NCI-H2107 treated with DMSO at 0.1 percent for 48 hours (cell line): ENCODE measurements around the gene MYO7B.

Experiments
- DNase-seq: peaks from one replicate; lab custom pipeline; 2025; ENCODE audit not compliant: unreplicated experiment; lab: John Stamatoyannopoulos, UW

Gene MYO7B

DNA sequence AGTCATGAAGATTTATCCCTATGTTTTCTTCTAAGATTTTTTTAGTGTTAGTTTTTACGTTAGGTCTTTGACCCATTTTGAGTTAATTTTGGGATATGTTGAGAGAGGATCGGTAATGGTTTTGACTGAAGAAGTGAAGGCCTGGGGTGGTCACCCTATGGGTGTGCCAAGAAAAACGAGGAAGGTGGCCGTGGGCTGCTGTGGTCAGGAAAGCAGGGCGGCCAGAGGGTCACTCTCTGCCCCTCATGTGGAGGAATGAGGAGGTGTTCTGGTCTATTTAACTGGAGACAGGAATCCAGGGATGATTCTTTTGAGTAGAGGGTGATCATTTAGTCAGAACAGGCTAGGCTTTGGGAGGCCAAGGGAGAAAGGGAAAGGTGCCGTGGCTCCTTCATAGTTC, 50.7 kb downstream of the MYO7B start:
- no peak for DNase-seq

DNA sequence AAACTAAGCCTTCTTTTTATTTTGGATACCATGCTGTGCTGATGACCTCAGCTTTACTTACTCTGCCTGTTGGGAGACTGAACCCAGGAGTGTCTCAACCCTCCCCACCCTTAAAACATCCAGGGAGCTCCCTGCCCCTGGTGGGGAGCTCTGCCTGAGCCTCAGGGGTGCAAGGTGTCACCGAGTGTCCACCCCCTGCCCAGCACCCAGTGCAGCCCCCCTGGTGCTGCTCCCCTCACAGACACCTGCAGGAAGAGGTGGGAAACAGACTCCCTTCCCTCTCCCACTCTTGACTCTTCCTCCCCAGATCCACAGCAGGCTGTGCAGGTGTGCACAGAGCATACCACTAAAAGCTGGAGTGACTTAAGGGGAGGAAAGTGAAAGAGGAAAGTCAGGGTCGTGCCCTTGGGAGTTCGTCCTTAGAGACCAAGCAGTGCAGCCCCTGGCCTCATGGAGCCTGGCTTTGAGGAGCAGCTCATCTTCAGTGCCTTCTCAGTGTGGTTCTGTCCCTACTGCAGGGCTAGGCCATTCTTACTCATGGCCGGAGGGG, 51.3 kb downstream of the MYO7B start:
- DNase-seq, result no peak

DNA sequence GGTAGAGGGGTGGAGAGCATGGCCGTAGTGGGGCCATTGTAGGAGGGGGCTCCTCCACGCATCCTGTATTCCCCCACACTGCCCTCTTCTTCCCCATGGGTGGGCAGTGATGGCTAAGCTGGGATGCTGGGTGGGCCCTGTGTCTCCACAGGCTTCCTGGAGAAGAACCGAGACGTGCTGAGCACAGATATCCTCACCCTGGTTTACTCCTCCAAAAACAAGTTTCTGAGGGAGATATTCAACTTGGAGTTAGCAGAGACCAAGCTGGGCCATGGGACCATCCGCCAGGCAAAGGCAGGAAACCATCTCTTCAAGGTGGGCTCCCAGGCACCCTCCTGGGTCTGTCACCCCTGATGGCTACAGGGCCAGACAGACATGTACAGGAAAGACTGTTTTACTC, 52.8 kb downstream of the MYO7B start:
- DNase-seq, result no peak

DNA sequence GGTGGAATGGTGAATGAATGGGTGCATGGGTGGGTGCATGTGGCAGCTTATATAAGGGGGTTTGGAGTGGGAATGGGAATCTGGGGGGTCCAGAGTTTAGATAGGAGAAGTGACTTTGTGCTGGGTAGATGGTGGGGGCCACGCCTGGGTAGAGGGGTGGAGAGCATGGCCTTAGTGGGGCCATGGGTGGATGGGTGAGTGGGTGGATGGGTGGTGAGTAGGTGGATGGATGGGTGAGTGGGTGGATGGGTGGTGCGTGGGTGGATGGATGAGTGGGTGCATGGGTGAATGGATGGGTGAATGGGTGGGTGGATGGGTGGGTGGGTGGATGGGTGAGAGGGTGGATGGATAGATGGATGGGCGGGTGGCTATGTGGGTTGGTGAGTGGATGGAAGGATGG, 53.9 kb downstream of the MYO7B start:
- DNase-seq, result no peak

DNA sequence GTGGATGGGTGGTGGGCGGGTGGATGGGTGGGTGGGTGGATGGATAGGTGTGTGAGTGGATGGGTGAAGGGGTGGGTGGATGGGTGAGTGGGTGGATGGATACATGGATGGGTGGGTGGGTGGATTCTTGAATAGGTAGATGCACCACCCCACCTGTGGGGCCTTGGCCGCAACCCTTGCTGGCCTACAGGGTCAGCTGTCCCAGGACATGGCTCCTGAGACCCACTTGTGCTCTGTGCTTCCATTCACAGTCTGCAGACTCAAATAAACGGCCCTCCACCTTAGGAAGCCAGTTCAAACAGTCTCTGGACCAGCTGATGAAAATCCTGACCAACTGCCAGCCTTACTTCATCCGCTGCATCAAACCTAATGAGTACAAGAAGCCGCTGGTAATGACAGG, 54.4 kb downstream of the MYO7B start:
- DNase-seq, result no peak

DNA sequence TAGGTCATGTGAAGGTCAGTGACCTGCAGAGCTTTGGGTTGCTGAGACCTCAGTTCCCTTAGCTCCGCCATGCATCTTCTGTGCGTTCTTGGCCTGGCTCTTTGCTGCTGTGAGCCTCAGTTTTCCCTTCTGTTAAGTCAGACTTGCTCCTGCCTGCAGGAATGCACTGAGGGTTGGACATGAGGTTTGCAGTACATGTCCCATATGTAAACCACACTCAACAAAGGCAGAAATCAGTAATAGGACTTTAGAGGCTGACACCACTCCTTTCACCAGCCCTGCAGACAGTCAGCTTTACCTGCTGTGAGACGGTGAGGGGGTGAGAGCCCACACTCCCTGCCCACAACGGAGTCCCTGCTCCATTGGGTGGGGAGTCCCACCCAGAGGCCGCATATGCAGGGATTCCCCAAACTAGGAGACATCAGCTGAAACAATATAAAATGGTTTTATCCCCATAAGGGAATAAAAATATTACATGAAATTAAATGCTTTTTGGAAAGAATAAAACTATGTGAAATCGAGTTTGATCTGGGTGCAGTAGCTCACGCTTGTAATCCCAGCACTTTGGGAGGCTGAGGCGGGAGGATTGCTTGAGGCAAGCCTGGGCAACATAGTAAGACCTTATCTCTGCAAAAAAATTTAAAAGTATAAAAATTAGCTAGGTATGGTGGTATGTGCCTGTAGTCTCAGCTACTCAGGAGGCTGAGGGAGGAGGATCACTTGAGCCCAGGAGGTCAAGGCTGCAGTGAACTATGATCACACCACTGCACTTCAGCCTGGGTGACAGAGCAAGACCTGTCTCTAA, 55.1 kb downstream of the MYO7B start:
- DNase-seq, result no peak

DNA sequence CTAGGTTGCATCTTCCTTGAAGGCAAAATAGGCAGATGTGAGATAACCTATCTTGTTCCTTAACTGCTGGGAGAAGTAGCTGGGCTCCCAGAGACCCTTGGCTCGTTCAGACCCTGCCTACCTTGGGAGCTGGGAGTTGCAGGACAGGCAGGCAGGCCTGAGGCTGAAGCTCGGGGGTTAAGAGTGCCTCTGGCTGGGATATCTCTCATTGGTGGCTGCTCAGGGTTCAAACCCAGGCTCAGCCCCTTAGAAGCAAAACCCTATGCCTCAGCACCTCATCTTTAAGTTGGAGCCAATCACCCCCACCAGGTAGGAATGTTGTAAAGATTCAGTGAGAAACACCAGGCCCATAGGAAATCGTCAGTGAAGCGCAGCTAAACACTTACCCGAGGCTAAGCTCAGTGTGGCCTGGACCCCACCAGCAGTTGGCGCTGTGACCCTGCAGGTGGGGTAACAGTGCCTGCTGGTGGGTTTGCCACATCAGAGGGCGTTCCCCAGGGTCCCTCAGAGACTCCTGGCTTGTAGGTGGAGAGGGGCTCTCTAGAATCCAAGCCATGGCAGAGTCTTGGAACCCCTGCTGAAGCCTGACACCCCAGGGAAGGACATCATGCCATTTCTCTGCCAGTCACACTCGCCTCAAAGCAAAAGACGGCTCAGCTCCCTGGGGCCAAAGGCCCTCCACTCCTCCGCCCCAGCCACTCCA, 55.9 kb downstream of the MYO7B start:
- peak; percentile 2 for DNase-seq

DNA sequence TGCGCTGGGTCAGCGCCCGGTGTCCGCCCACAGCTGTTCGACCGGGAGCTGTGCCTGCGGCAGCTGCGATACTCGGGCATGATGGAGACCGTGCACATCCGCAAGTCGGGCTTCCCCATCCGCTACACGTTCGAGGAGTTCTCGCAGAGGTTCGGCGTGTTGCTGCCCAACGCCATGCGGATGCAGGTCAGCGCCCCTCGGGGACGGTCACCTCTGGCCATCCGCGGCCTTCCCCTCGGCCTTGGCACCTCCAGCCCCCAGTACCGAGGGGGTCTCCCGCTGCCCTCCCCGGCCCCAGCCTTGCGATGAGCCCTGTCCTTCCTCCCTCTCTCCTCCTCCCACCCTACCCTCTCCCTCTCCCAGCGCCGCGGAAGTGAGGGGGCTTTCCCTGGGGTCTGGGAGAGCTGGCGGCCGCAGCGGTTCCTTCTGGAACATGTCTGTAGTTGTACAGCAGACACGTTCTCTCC, 57.3 kb downstream of the MYO7B start:
- no peak for DNase-seq

DNA sequence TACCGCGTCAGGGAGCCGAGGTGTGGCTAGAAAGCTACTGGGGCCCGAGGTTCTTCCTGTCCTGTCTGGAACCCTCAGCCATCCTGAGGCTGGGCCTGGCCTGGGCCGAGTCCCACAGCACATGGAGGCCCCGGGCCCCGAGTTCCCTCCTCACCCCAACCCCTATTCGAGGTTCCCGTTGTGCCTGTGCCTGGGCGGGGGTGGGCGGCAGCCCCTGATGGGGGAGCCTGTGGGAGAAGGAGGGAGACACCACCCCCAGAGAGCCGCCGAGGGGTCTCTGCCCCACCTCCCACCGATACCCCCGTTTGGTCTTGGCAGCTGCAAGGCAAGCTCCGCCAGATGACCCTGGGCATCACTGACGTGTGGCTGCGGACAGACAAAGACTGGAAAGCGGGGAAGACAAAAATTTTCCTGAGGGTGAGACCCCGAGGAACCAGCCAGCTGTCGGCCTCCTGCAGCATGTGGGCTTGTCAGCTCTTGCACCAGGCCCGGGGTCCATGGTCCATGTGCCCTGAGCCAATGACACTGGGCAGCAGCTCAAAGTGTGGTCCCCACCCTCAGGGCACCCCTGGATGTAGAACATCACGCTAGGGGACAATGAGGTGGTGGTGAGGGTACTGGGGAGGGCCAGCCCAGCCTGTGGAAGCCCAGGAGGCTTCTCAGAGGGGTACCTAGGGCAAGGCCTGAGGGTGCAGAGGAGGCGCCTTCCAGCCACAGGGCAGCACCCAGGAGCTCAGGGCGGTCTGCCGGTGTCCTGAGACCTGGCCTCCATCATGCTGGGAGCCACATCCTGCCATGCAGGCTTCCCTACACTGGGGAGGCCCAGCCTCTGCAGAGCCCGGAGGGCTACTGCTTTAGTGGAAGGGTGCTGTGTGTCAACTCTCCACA, 58.0 kb downstream of the MYO7B start:
- no peak for DNase-seq

DNA sequence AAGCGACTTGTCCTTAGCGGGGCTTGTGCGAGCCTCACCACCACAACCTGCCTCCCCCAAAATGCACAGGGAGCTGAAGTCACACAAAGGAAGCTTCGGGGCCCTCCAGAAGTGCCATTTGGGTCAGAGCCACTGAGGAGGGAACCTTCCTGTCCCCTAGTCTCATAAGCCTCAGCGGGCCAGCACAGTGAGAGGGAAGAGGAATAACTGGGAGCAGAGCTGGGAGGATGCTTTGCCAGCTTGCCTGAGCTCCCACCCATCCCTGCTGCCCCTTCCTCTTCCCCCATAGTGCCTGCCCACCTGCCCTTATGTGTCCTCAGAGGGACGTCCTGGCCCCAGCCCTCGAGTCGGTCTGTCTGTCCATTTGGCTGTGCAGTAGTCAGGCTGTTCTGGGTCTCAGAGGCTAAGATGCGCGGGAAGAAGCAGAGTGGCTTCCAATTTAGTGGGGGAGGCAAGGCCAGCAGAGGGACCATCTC, 58.7 kb downstream of the MYO7B start:
- DNase-seq, result no peak

DNA sequence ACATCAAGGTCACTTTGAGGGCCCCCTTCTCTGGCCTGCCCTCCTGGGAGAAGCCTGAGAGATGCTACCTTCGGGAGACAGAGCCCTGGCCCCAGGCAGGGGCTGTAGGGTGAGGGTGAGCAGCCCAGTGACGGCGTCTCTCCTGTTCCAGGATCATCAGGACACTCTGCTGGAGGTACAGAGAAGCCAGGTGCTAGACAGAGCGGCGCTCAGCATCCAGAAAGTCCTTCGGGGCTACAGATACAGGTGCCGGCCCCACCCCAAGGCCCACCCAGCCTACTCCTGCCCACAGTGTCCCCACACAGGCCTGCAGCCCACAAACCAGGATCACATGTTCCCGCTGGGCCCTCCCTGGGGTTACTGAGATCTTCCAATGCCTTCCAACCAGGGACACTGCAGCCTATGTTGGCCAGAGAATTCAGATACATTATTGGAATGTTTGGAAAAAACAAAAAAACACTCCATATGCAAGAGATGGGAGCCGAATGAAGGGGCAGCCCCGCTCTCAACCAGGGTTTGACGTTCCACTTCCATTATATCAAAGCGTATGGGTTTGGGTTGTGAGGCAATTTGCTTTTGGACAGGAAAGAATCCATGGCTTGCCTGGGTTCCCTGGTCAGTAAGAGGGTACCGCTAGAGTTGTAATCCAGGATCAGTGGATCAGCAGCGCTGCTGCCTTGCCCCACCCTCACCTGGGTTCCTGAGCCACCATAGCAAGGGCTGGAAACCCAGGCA, 61.0 kb downstream of the MYO7B start:
- no peak for DNase-seq

DNA sequence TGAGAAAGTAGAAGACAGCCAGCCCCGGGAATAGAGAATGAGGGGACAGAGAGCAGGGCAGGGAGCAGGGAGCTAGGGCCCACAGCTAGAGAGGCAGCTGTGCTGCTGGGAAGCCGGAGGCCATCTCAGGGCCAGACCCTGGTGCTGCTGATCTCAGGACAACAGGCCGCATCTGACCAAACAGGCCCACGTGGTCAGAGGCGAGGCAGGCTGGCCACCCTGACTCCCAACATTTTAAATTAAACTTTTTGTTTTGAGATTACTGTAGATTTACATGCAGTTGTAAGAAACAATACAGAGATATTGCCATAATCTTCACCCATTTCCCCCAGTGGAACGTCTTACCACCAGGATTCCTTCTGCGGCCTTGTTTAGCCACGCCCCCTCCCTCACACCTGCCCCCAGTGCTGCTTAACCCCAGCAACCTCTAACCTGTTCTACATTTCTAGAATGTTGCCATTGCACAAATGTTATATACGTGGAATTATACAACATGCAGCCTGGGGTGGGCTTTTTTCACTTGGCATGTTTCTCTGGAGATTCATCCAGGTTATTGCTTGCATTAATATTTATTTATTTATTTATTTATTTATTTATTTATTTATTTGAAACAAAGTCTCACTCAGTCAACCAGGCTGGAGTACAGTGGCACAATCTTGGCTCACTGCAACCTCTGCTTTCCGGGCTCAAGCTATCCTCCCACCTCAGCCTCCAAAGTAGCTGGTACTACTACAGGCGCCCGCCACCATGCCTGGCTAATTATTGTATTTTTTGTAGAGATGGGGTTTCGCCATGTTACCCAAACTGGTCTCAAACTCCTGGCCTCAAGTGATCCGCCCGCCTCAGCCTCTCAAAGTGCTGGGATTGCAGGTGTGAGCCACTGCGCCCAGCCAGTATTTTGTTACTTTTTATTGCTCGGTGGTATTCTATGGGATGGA, 61.8 kb downstream of the MYO7B start:
- no peak for DNase-seq

DNA sequence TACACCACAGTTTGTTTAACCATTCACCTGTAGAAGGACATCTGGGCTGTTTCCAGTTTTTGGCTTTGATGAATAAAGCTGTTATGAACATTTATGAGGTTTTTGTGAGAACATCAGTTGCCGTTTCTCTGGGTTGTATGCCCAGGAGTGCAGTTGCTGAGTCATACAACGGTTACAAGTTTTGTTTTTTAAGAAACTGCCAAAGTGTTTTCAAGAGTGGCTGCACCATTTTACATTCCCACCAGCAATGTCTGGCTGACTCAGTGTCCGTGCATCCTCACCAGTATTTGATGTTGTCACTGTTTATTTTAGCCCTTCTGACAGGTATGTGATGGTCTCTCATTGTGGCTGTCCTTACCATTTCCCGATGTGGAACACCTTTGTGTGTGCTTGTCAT, 62.5 kb downstream of the MYO7B start:
- DNase-seq, result no peak

DNA sequence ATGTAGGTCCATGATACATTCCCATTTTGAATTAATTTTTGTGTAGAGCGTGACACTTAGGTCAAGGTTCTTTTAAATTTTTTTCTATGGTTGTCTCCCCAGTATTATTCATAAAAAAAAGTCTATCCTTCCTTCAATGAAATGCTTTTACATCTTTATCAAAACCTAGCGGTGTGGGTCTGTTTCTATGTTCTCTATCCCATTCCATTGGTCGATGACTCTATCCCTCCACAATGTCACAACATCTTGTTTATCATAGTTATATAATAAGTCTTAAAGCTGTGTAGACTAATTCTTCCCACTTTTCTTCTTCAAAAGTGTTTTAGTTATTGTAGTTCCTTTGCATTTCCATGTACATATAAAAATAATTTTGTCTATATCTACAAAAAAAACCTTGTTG, 63.2 kb downstream of the MYO7B start:
- DNase-seq, result no peak

DNA sequence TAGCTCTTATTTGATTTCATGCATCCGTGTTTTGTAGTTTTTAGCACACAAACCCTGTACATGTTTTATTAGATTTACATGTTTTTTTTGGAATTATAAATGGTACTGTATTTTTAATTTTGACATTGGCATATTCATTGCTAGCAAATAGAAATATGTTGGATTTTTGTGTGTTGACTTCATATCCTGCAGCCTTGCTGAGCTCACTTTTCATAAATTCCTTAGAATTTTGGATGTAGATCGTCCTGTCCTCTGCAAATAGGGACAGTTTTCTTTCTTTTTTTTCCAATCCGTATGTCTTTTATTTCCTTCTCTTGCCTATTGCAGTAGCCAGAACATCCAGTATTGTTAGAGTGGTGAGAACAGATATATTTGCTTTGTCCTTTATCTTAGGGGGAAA, 63.7 kb downstream of the MYO7B start:
- DNase-seq, result no peak

DNA sequence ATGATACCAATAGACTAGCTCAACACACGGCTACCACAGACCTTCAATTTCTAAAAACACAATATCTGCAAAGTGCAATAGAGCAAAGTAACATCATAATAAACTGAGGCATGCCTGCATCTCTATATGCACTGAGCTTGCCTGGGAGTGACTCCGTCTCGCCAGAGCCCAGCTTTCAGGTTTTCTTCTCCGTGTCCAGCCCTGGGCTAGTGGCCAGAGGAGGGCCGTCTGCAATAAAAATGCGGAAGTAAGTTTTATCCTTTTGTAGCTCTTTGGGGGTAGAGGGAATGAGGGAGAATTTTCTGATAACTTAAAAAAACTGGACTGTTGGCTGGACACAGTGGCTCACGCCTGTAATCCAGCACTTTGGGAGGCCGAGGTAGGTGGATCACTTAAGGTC, 69.5 kb downstream of the MYO7B start:
- no peak for DNase-seq

DNA sequence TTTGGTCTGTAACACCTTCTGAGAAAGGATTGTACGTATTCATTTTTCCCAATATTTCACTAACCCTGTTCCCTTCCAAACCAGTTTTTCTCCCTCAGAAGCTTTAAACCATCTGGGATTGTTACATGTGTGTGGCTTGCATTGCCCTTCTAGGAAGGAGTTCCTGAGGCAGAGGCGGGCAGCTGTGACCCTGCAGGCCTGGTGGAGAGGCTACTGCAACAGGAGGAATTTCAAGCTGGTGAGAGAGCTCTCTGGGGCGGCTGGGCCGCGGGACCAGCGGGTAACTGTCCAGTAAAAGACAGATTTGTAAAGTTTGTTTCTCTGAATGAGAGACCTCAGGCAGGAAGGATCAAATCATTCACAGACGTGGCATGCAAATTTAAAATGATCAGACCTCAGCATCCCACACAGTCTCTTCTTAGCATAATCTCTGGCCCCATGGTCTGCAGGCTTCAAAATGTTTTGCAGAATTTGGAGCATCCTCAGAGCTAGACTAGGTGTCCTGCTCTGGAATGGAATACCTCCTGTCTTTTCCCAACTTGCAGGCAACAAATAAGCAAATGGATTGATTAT, 70.3 kb downstream of the MYO7B start:
- DNase-seq, result no peak

DNA sequence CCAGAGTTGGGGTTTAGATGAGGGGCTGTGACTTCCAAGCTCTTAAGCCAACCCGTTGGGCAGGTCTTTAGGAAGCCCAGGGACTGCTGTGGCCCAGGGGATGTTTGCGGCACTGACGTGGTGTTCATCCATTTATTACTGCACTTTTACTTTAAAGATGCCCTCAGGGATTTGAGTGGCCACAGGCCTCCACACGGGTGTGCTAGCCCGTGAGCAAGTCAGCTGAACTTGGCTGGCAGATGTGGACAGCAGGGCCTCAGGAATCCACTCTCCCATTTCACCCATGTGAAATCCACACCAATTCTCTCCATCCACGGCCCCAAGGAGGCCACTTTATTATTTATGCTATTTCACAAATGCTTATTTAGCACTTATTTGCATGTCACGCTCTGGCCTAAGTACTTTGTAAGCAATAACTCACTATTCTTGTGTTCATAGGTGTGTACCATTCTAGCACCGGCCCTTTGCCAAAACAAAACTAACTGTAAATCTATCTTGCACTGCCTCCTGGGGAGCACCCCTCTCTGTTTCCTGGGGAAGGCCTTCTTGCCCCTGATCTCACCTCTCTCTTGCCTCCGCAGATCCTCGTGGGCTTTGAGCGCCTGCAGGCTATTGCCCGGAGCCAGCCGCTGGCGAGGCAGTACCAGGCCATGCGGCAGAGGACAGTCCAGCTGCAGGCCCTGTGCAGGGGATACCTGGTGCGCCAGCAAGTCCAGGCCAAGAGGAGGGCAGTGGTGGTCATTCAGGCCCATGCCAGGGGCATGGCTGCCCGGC, 71.3 kb downstream of the MYO7B start:
- DNase-seq, result no peak
